Stimulated activated CD4-positive, alpha-beta T cell treated with anti-CD3 and anti-CD28 coated beads, Interleukin-4, amount 100 ng/mL, for 1 hour (primary cell): Measurements from ENCODE around the gene RAB37.
A peak's percentile ranks its signal among the peaks of the same experiment; 100 is the strongest.

ENCODE experiments used
- DNase-seq: peaks from one replicate; pipeline ENCODE4 v3.0.0-alpha.2; 2020

RAB37 gene

GRCh38 chr17:74782571-74782970, 45.5 kb downstream of the RAB37 start:
- no peak for DNase-seq

GRCh38 chr17:74784125-74784810, 47.2 kb downstream of the RAB37 start:
- DNase-seq = no peak

- peak; percentile 26 for DNase-seq
Observed at GRCh38 chr17:74785096-74785980, 48.3 kb downstream of the RAB37 start.

GRCh38 chr17:74785981-74786360, 48.9 kb downstream of the RAB37 start:
- no peak for DNase-seq

GRCh38 chr17:74786431-74787055, 49.5 kb downstream of the RAB37 start:
- no peak for DNase-seq

- no peak for DNase-seq
Observed at GRCh38 chr17:74790161-74791058, 53.4 kb downstream of the RAB37 start.

GRCh38 chr17:74792586-74793105, 55.6 kb downstream of the RAB37 start:
- no peak for DNase-seq

- no peak for DNase-seq
Observed at GRCh38 chr17:74795327-74796020, 58.4 kb downstream of the RAB37 start.

GRCh38 chr17:74796211-74796610, 59.2 kb downstream of the RAB37 start:
- no peak for DNase-seq

GRCh38 chr17:74796866-74797265, 59.8 kb downstream of the RAB37 start:
- no peak for DNase-seq
